B cell (primary cell): ENCODE results near the gene VEGFA.

ENCODE experiments used
- CTCF ChIP-seq: fragments of 200-600 bp; IDR thresholded peaks from one replicate; pipeline ENCODE4 v1.8.0; 2022; ENCODE audit warnings: antibody characterized with exemption, mild to moderate bottlenecking
- EZH2 ChIP-seq: IDR thresholded peaks from 2 replicates; pipeline ENCODE4 v1.6.1; 2012; ENCODE audit warnings: borderline replicate concordance, low read depth, mild to moderate bottlenecking, moderate library complexity, low read length; ENCODE audit not compliant: insufficient read depth, poor library complexity, severe bottlenecking

GRCh38 chr6:43788301-43788700 lies 18.3 kb downstream of the VEGFA start:
- no peak for TF ChIP-seq CTCF
- TF ChIP-seq EZH2 = no peak
